Stimulated activated CD8-positive, alpha-beta memory T cell treated with anti-CD3 and anti-CD28 coated beads, Interleukin-7, amount 100 ng/mL, for 1 hour (primary cell): ENCODE measurements around the gene UPF1.

Source experiments
- DNase-seq, 2 donors: peaks; one replicate each; pipeline ENCODE4 v3.0.0-alpha.2; 2020; ENCODE audit warnings: low read depth in 2 of 2

Gene UPF1

DNA sequence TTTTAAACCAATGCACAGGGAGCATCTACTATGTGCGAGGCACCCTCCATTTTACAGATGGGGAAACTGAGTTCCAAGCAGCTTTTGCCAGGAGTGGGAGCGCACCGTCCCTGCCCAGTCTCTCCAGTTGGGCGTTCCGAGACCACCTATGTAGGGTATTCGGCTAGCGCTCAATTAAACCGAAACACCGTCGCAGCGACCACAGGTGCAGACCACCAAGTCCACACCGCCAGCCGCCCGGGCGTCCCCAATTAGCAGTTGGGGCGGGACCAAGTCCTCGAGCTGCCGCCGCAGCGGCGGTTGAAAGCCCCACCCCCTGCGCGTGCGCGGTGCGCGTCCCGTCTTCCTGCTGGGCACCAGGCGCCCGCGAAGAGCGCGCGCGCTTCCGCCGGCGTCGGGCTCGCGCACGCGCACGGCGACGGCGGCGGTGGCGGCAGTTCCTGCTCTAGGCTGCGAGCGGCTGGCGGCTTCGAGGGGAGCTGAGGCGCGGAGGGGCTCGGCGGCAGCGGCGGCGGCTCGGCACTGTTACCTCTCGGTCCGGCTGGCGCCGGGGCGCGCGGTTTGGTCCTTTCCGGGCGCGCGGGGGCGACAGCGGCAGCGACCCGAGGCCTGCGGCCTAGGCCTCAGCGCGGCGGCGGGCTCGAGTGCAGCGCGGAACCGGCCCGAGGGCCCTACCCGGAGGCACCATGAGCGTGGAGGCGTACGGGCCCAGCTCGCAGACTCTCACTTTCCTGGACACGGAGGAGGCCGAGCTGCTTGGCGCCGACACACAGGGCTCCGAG is at the start of gene UPF1:
TSS of gene UPF1 (plus strand) at position 436 of the 782 bp plus-strand sequence. CDS start at position 687, 251 bp downstream.
- DNase-seq: peak; percentile 87 to 92

DNA sequence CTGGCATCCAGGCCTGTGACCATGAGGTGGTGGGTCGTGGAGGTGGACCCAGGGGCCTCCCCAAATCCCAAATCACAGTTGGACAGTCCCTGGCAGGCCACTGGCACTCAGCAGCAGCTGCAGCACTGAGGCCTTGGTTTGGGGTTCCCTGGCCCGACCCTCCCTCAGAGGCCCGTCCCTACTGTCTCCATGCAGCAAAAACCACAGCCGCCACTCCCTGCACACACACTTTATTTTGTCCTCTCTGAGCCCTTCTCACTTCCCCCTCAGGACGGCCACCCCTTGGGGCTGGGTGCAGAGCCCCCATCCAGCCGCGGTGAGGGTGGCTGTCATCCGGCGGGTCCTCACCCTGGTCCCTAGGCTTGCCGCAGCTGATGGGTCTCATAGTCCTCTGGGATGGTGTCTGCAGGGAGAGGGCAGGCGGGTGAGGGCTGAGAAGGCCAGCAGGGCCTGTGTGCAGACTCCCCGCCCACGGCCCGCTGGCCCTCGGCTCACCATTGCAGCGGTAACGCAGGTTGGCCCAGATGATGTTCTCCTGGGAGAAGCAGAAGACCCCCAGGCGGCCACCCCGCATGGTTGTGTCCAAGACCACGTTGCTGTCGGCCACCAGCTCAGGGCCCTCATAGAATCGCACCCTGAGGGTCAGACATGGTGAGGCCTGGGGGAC is 49.1 kb upstream of the UPF1 start:
- no peak for DNase-seq

GRCh38 chr19:18783958-18784785 is 47.6 kb upstream of the UPF1 start:
- DNase-seq: no peak

- DNase-seq: no peak
Measured at GRCh38 chr19:18784786-18785120, 47.0 kb upstream of the UPF1 start.

GRCh38 chr19:18785179-18786124 is 46.3 kb upstream of the UPF1 start:
- peak; percentile 25 to 50 for DNase-seq

- no peak for DNase-seq
Measured at GRCh38 chr19:18788529-18789421, 43.0 kb upstream of the UPF1 start.

- DNase-seq: no peak
Measured at GRCh38 chr19:18789422-18789869, 42.3 kb upstream of the UPF1 start.

- DNase-seq: no peak
Measured at GRCh38 chr19:18789883-18790565, 41.7 kb upstream of the UPF1 start.

DNA sequence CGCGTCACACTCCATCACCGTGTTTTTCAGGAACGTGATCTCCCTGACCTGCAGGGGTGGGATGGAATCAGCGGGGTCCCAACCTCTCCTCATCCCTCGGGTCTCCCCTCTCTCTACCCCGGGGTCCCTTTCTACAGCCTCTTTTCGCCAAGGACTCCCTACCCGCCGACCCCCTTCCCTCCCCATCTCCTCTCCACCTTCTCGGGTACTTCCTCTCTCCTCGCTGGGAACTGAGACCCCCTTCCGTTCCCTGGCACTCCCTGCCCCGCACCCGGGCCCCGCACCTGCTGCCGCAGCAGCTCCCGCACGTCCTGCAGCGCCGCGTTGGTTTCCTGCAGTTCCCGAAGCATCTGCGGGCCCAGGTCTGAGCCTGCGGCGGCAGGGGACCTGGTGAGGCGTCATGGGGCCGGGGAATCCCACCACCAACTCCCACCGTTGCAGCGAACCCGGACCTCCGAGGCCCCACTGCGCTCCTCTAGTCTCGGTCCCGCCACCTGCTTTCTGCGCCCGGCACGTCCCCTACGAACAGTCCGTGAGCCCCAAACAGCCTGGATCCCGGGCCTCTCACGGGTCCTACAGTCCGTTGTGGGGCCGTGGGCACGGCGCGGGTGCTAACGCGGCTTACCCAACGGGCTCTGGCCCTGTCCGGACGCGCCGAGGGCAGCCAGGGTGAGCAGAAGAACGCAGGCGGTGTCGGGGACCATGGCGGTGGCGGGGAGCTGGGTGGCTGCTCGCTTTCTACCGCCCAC is 41.0 kb upstream of the UPF1 start, which contains the start of gene COMP:
TSS of gene COMP (minus strand) at position 740 of the 749 bp plus-strand sequence. CDS start at position 704, 36 bp downstream.
- DNase-seq: no peak

DNA sequence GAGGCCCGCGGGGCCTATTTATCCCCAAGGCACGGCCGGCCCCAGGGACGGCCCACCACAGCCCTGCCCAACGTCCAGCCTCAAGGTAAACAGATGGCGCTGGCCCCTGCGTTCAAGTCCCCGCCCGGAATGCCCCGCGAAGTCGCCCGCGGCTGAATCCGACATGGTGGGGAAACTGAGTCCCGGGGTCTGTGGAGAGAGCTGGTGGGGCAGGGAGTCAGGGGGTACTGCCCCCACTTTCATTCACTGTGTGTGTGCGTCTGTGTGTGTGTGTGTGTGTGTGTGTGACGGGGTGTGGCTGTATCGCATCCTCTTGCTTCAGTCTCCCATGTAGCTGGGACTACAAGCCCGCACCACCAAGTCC is 40.5 kb upstream of the UPF1 start:
- DNase-seq: no peak

GRCh38 chr19:18792661-18793060 is 39.1 kb upstream of the UPF1 start:
- no peak for DNase-seq

- DNase-seq: no peak
Measured at GRCh38 chr19:18793144-18794028, 38.4 kb upstream of the UPF1 start.

DNA sequence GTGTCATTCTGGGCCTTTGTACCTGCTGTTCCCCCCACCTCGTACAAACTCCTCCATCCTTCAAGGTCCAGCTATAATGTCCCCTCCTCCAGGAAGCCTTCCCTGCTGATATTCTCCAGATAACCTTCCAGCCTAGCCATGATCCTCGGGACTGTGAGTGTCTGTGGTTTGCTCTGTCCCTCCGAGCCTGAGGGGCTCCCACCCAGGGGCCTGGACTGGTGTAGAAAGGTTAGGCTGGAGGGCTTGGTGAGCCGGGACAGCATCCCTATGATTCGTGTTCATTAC is 37.8 kb upstream of the UPF1 start:
- no peak for DNase-seq

- no peak for DNase-seq
Measured at GRCh38 chr19:18794692-18795091, 37.1 kb upstream of the UPF1 start.

GRCh38 chr19:18795540-18795939 is 36.2 kb upstream of the UPF1 start:
- DNase-seq: no peak

- no peak for DNase-seq
Measured at GRCh38 chr19:18796239-18796638, 35.5 kb upstream of the UPF1 start.

DNA sequence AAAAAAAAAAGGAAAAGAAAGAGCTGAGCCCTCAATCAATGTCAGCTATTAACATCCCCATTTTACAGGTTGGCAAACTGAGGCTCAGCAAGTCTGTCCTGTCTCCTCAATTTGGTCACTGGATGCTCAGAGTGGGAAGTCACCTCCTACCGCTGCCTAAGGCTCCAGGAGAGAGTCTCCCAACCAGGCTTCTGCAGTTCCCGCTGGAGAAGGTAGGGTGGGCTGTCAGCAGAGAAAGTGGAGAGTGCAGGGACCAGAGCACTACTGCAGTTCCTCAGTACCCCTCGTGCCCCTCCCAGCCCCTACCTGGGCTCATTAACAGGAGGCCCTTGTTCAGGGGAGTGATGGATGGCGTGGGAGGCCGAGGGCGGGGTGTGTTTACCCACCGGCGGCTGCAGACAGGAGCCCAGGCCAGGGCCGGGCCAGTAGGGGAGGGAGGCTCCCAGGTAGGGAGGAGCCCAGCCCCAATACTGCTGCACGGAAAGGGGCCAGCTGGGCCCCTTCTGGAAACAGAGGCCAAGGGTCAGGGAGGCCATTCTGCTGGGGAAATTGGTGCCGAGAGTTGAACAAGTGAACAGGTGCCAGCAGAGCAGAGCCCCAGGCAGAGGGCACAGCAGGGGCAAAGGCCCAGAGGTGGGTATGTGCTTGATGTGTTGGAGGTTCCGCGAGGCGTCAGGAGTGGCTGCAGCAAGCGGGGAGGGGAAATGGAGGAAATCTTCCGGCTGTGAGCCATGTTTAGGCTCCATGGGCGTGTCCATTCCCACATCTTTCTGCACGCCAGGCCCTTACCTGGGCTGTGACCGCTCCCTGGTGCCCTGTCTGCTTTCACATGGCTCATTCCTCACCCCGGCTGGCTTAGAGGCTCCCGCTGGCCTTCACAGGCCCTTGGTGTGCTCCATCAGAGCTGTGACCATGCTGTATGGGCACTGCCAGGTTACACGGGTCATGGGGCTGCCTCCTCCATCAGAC is 33.1 kb upstream of the UPF1 start:
- no peak for DNase-seq
